ENCODE measurements around the gene ATP6AP2.

DNA sequence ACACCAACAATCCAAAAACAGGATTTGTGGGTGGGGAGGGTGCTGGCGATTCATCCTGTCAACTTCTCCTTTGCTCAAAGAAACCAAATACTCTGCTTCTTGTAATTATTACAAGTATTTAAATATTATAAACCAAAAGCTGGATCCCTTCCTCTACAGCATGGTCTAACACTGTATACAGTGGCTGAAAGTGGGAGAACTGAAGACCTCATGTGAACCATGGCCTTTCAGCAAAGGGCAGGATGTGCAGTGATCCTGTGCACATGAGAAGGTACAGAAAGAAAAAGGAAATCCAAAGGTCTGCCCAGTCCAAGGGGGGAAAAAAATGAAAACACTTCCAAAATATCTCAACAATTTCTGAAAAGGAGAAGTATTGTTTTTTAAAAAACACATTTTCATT, 71.9 kb downstream of the ATP6AP2 start:
- TF ChIP-seq, protein P1, sequence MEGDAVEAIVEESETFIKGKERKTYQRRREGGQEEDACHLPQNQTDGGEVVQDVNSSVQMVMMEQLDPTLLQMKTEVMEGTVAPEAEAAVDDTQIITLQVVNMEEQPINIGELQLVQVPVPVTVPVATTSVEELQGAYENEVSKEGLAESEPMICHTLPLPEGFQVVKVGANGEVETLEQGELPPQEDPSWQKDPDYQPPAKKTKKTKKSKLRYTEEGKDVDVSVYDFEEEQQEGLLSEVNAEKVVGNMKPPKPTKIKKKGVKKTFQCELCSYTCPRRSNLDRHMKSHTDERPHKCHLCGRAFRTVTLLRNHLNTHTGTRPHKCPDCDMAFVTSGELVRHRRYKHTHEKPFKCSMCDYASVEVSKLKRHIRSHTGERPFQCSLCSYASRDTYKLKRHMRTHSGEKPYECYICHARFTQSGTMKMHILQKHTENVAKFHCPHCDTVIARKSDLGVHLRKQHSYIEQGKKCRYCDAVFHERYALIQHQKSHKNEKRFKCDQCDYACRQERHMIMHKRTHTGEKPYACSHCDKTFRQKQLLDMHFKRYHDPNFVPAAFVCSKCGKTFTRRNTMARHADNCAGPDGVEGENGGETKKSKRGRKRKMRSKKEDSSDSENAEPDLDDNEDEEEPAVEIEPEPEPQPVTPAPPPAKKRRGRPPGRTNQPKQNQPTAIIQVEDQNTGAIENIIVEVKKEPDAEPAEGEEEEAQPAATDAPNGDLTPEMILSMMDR (conservative IDR thresholded peaks at IDR 0.05) = no peak
- TF ChIP-seq EZH2 (IDR thresholded peaks at IDR 0.05; ENCODE audit: low read depth) = no peak

All from PC-9 (cell line).